ENCODE results near the gene CCL3.

DNA sequence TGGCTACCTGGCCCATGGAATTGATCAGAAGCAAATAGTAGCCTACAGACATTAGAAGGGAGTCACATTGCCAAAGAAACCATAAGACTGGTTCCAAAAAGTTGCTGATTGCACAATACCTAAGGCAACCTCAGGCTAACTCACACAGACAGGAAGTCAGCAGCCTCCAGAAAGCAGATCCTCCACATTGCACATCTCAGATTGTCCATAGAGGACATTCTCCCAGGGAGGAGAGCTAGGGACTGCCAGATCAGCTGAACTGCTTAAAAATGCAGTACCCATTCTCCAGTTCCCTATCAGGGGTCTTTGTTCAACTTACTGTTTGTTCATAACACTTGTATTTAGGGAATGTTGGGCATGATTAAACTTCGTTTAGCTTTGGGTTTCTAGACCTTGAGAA lies 4.2 kb downstream of the CCL3 start:
- TF ChIP-seq, protein P1, sequence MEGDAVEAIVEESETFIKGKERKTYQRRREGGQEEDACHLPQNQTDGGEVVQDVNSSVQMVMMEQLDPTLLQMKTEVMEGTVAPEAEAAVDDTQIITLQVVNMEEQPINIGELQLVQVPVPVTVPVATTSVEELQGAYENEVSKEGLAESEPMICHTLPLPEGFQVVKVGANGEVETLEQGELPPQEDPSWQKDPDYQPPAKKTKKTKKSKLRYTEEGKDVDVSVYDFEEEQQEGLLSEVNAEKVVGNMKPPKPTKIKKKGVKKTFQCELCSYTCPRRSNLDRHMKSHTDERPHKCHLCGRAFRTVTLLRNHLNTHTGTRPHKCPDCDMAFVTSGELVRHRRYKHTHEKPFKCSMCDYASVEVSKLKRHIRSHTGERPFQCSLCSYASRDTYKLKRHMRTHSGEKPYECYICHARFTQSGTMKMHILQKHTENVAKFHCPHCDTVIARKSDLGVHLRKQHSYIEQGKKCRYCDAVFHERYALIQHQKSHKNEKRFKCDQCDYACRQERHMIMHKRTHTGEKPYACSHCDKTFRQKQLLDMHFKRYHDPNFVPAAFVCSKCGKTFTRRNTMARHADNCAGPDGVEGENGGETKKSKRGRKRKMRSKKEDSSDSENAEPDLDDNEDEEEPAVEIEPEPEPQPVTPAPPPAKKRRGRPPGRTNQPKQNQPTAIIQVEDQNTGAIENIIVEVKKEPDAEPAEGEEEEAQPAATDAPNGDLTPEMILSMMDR (IDR thresholded peaks at IDR 0.05 in 4 of 5, conservative IDR thresholded peaks at IDR 0.05 in 1 of 5): no peak
- TF ChIP-seq POLR2A (IDR thresholded peaks at IDR 0.05): no peak
